Measurements from ENCODE around the gene CERS3.

- no peak for TF ChIP-seq CTCF (IDR thresholded peaks at IDR 0.05)
- no peak for TF ChIP-seq POLR2A (IDR thresholded peaks at IDR 0.05)
These were observed 30.1 kb upstream of the CERS3 start for GRCh38 chr15:100558771-100559254.
